Measurements from ENCODE around the gene SCD.

Gene SCD

DNA sequence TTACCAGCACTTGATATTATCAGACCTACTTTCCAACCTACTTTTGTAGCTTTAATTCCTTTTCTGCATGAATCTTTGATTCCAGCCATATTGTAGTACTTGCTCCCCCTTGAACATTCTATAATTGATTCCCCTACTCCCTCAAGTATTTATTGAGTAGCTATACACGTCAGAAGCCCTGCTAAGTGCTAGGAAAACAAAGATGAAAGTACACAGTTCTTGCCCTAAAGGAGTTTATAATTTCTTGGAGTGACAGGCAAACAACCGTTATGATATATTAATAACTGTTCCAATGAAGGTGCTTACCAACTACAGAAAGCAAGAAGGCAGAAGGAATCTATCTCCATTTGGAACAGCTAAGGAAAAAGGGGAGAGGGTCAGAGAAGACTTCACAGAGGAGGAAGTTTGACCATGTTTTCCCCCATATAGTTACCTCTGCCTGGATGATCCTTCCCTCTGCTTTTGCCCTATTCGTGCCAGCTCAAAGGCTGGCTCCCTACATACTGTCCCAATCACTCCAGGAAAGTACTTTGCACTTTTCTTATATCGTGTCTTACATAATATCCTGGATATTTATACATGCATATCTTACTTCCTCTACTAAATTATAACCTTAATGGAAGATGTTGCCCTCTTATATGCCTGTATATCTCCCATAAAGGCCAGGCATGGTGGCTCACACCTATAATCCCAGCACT, 54.7 kb downstream of the SCD start:
- TF ChIP-seq, protein P1, sequence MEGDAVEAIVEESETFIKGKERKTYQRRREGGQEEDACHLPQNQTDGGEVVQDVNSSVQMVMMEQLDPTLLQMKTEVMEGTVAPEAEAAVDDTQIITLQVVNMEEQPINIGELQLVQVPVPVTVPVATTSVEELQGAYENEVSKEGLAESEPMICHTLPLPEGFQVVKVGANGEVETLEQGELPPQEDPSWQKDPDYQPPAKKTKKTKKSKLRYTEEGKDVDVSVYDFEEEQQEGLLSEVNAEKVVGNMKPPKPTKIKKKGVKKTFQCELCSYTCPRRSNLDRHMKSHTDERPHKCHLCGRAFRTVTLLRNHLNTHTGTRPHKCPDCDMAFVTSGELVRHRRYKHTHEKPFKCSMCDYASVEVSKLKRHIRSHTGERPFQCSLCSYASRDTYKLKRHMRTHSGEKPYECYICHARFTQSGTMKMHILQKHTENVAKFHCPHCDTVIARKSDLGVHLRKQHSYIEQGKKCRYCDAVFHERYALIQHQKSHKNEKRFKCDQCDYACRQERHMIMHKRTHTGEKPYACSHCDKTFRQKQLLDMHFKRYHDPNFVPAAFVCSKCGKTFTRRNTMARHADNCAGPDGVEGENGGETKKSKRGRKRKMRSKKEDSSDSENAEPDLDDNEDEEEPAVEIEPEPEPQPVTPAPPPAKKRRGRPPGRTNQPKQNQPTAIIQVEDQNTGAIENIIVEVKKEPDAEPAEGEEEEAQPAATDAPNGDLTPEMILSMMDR (IDR thresholded peaks at IDR 0.05; ENCODE audit: control insufficient read depth, extremely low read depth, insufficient read depth) = no peak
- no peak overlapping the region for H3K4me3 ChIP-seq (ENCODE audit: low read depth, low read length)
- DNase-seq (ENCODE audit: low read depth) = no peak

- no peak overlapping the region for H3K4me3 ChIP-seq (ENCODE audit: low read depth, low read length)
- no peak for DNase-seq (ENCODE audit: low read depth)
- TF ChIP-seq, protein P1 (IDR thresholded peaks at IDR 0.05; ENCODE audit: control insufficient read depth, extremely low read depth, insufficient read depth) = no peak
Observed at GRCh38 chr10:100403734-100404133, 56.7 kb downstream of the SCD start.

DNA sequence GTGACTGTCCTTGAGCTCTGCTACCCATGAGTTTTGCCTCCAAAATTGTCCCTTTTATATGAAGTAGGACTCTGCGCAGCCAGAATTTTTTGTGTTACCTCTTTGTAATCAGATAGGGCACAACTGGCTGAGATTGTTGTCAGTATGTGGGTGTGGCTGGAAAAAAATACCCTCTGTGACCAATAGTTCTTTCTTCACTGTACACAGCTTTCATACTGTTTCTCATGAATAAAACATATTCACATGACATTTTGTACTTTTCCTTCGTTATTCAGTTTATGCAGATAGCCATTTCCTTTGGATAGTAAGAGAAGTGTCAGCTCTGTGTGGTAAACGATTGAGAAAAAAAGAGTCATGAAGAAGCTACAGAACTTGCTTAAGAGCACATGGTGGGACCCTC, 66.1 kb downstream of the SCD start:
- TF ChIP-seq, protein P1 (IDR thresholded peaks at IDR 0.05; ENCODE audit: control insufficient read depth, extremely low read depth, insufficient read depth) = no peak
- no peak overlapping the region for H3K4me3 ChIP-seq (ENCODE audit: low read depth, low read length)

More for the DNA sequence above, 66.1 kb downstream of the SCD start:
- no peak for DNase-seq (ENCODE audit: low read depth)

Data from LNCaP clone FGC (cell line).